Brain microvascular endothelial cell (primary cell): ENCODE data around the gene PLB1.

ENCODE experiments used
- DNase-seq: peaks from one replicate; pipeline ENCODE4 v3.0.0-alpha.2; 2020
- H3K27ac ChIP-seq: fragments of 250-450 bp; sonication (Bioruptor Pico); 2 replicates; pipeline ENCODE4 v1.5.1; 2020; ENCODE audit warnings: mild to moderate bottlenecking, moderate library complexity
- H3K27me3 ChIP-seq: fragments of 250-450 bp; sonication (Bioruptor Pico); replicated peaks from 2 replicates; pipeline ENCODE4 v1.5.1; 2020; ENCODE audit warnings: mild to moderate bottlenecking
- H3K36me3 ChIP-seq: fragments of 250-450 bp; sonication (Bioruptor Pico); replicated peaks from 2 replicates; pipeline ENCODE4 v1.5.1; 2020; ENCODE audit warnings: mild to moderate bottlenecking
- H3K4me3 ChIP-seq: 2 replicates; pipeline ENCODE4 v1.5.1; 2011; ENCODE audit warnings: low read depth, mild to moderate bottlenecking, control low read depth, low read length, moderate library complexity
- CTCF ChIP-seq: IDR thresholded peaks from 2 replicates; pipeline ENCODE4 v1.5.1; 2011; ENCODE audit warnings: low read depth, mild to moderate bottlenecking, moderate library complexity, low read length, control low read depth, inconsistent platforms; ENCODE audit errors: missing control alignments
- in situ Hi-C: cut with HindIII; loops from 2 replicates; pipeline ENCODE4 v1.10.0; 2017; ENCODE audit warnings: low sequenced_read_pairs, low pct_ligation_motif_present

PLB1 gene

GRCh38 chr2:28587526-28588291 is 91.8 kb downstream of the PLB1 start:
- Histone ChIP-seq H3K36me3 (no peaks in the 10 kb centered on the region), H3K27ac (no peak overlapping the region), H3K4me3 (no peak overlapping the region), H3K27me3 (no peaks in the 10 kb centered on the region)
- DNase-seq = no peak
- in situ Hi-C loops = no loop called here
- no peak for TF ChIP-seq CTCF

DNA sequence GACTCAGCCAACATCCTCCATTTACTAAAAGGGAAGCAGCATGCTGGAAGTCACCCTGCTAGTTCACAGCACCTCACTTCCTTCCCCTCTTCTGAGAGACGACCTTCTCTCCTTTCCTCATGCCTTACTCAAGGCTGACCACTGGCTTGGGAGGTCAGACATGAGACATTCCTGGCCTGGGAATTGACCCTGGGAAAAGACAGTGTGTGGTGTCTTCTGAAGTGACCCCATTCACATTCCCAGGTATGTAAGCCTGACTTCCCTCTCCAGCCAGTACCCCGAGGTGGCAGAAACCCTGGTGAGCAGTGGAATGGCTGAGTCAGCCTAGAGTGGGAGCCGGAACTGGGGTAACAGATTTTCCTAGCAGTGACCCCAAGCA is 92.4 kb downstream of the PLB1 start:
- no peak for DNase-seq

GRCh38 chr2:28589746-28590463 is 94.0 kb downstream of the PLB1 start:
- no peaks in the 10 kb centered on the region for H3K27me3 ChIP-seq
- H3K4me3 ChIP-seq = no peak overlapping the region
- H3K27ac ChIP-seq = no peak overlapping the region
- H3K36me3 ChIP-seq = no peaks in the 10 kb centered on the region
- TF ChIP-seq CTCF = no peak
- in situ Hi-C loops = no loop called here
- no peak for DNase-seq

More for the DNA sequence above, 92.4 kb downstream of the PLB1 start:
- no peaks in the 10 kb centered on the region for H3K27me3 ChIP-seq
- no peak for TF ChIP-seq CTCF
- no peaks in the 10 kb centered on the region for H3K36me3 ChIP-seq
- H3K4me3 ChIP-seq = no peak overlapping the region
- in situ Hi-C loops = no loop called here
- no peak overlapping the region for H3K27ac ChIP-seq

DNA sequence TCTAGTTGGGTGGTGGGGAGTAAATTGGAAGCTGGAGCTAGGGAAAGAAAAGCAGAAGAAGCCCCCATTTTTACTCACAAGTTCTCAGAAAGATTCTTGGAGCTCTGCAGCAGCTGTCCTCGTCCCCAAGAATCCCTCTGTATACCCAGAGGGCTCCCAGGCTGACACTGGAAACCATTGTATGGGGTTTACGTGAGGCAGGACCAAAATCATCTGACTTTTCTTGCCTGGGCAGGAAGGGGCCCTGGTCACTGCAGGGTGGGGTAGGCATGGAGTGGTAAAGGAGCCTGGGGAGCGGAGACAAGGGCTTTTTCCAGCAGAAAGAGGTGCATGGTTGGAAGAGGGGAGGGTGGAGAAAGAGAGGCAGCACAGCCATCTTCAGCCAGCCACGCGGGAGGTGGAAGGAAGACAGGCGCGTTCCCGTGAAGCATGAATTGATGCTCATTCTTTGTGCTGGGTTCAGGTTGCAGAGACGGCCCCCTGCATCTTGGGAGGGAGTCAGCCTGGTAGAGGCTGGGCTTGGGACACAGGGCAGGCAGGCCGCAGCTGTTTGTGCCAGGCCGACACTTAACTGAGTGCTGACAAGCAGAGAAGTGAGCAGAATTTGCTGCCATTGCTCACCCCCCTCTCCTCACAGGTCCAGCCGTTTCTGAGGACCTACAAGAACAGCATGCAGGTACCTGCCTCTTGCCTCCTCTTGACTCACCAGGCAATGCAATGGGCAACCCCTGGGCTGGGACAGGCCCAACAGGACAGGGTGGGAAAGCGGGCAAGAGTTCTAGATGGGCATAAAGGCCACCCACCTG is 94.8 kb downstream of the PLB1 start:
- in situ Hi-C loops = no loop called here
- H3K27me3 ChIP-seq = no peaks in the 10 kb centered on the region
- no peak for DNase-seq
- H3K27ac ChIP-seq = no peak overlapping the region
- no peak overlapping the region for H3K4me3 ChIP-seq
- TF ChIP-seq CTCF = no peak
- no peaks in the 10 kb centered on the region for H3K36me3 ChIP-seq

DNA sequence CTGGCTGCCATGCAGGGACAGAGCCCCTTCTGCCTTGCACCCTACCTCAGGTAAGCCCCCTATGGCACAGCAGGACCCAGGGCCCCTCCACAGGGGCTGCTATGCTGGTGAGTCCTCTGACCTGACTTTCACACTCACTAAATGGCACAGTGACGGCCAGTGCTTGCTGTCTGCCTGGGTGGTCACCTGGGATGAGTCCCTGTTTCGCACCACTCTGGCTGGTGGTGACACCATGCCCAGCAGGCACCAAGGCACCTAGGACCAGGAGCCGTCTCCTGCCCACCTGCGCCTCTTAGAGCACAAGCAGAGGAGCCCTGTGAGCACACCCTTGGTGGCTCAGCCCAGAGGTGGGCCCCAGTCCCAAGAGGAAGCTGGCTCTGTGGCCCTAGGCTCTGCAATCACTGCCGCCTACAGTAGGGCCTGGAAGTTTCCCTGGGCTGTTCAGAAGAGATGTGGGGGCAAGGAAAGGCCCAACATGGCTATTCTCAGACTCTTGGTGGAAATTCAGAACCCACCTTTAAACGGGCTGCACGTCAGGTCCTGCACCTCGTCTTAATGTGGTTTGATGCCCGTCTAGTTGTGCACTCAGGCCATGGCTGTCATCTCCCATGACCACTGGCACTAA is 96.0 kb downstream of the PLB1 start:
- H3K36me3 ChIP-seq = no peaks in the 10 kb centered on the region
- no peak overlapping the region for H3K4me3 ChIP-seq
- in situ Hi-C loops = no loop called here
- no peaks in the 10 kb centered on the region for H3K27me3 ChIP-seq
- H3K27ac ChIP-seq = no peak overlapping the region
- TF ChIP-seq CTCF = no peak
- DNase-seq = no peak
